Activated naive CD4-positive, alpha-beta T cell treated with Interleukin-2 at 50 U/mL for 16 hours (primary cell): Measurements from ENCODE around the gene ACTL8.
"Not testable (repeated sequence)": the region's sequence is repeated elsewhere in the genome, so short reads cannot be mapped to it uniquely, and the experiment has no call there.

Source experiments
- DNase-seq: peaks from one replicate; pipeline ENCODE4 v3.0.0-alpha.2; 2020

ACTL8 gene

DNA sequence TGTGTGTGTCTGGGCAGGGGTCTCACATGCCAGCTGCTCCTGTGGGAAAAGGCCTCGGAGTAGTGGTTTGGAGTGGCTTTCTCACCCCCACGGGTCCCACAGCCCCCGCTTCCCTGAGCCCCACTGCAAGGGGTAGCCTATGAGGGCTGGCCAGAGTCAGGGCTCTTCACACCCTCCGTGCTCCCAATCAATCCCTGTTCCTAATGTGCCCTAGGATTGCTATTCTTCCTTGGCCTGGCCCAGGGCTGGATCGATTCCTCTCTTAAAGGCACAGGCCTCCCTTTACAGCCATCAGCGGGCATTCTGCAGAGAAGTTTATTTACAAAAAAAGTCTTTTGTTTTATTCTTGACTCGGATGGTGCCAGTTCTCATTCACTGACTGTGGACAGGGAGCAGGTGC is 19.3 kb upstream of the ACTL8 start:
- no peak for DNase-seq

DNA sequence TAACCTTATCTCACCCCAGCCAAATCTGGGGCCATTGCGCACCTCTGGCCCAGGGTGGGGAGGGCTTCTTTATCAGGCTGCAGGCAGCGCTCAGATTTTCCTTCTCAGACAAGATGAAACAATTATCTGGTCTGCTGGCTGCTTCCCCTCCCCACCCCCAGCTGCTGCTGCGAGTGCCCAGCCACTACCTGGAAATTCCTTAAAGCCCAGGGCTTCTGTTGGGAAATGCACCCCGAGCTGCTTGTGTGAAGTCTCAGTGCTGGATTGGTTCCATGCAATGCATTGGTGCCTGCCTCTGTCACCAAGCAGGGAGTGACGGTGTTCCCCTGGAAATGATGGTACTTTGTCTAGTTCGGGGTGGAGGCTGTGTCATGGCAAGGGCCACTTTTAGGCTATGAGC is 18.5 kb upstream of the ACTL8 start:
- DNase-seq, result no peak

DNA sequence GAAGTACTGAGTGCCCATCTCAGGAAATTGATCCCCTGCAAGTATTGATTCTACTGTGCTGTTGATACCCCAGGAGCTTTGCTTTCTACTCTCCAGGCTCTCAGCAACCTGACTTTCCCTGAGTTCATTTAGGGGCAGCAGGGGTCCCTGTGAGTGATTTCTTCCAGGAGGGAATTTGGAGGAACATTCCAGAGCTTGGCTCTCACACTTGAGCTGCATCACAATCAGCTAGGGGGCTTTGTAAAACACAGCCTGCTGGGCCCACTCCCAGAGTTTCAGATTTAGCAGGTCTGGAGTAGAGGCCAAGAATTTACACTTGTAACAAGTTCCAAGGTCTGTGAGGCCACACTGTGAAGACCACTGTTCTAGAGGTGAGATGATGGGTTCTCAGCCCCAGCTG is 16.1 kb upstream of the ACTL8 start:
- DNase-seq, result no peak

DNA sequence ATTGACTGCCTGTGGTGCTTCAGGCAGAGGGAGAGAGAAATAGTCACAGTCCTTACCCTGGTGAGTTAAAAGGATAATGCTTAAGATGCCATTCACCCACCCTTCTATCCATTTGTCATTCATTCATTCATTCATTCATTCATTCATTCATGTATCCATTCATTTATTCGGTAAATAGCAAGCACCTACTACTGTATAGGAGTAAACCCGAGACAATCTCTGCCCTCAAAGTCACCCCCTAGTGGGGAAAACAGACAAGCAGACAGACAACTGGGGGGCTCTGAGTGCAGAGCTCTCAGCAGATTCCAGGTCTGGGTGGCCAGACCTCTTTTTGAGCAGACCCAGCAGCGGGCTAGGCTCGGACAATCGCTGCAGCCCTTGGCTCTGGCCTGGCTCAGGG is 14.1 kb upstream of the ACTL8 start:
- DNase-seq, result no peak

DNA sequence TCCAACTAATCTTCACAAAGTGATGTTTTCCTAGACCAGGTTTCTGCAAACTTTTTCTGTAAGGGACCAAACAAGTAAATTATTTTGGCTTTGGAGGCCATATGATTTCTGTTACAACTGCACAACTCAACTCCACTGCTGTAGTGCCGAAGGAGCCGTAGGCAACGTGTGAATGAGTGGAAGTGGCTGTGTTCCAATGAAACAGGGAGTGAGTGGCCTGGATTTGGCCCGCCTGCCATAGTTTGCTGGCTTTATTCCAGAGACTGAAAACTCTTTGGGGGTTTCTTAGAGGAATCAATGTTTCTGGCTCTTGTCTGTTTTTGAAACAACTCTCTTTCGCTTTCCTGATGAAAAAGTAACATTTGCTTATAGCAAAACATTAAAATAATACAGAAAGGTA is 12.6 kb upstream of the ACTL8 start:
- DNase-seq, result no peak

DNA sequence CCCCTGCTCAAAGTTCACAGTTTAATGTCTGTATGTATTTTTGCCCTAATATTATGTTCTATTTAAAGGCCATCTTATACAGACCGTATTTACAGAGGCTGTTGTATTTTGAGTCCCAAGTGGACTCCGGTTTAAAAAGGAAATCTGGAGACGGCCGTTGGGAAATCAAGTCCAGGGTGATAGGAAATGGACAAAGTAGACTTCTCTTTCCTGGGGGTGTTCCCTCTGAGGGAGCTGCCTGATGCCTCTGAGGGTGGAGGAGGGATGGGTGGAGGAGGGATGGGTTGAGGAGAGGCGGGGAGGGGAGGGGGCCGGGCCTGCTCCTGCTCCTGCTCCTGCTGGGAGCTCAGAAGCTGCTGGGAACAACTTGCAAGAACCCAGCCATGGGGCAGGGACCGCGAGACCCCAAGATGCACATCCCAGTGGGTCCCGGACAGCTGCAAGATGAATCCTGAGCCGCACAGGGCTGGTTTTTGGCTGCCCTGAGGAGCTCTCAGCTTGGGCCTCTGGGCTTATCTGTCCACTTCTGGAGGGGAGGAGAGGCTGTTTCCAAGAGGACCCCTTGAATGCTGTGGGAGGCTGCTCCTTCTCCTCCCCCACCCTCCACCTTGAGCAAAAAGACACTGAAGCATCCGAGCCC is 12.0 kb upstream of the ACTL8 start:
- DNase-seq, result no peak

DNA sequence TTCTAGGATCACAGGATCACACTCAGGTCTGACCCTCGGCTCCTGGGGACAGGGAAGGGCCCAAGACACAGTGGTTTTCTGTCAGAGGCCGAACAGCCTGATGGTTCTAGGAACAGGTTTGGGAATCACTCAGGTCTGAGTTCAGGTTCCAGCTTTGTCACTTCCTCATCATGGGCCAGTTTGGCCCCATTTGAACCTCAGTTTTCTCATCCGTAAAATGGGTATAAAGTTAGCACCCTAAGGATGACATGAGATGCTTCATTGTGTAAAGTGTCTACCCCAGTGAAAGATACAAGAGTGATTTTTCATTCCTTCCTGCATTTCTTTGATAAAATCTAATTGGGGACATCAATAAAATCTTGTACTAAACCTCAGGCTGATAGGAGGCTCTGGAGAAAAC is 11.2 kb upstream of the ACTL8 start:
- DNase-seq, result no peak

DNA sequence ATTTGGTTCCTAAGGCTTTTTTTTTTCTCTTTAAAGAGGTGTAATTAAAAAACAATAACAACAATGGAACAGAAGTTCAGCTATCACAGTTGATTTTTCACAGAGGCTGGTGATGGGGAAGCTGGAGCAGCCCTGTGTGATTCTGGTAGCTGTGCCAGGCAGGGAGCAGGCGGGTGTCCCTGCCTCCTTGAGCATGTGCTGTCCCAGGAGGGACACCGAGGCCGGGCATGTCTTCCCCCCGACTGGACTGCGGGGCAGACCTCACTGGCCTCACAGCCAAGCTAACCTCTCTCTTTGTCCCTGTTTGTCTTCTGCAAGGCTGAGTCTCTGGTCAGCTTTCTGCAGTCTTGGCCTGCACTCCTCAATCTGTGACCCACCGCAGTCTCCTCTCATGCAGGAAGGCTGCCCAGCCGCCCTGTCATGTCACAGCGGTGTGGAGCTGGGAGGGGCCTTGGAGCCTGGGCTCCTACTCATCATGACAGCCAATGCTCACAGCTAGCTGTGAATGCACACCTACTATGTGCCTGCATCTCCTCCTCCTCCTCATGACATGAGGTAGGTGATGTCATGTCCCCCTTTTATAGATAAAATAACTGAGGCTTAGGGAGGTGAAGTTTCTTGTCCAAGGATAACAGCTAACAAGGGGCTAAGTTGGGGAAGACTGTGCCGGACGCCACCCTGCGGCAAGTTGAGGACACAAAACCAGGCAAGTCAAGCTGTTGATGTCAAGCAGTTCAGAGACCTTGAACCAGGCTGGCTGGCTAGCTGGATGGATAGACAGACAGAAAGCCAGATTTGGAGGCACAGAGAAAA is 10.3 kb upstream of the ACTL8 start:
- no peak for DNase-seq

DNA sequence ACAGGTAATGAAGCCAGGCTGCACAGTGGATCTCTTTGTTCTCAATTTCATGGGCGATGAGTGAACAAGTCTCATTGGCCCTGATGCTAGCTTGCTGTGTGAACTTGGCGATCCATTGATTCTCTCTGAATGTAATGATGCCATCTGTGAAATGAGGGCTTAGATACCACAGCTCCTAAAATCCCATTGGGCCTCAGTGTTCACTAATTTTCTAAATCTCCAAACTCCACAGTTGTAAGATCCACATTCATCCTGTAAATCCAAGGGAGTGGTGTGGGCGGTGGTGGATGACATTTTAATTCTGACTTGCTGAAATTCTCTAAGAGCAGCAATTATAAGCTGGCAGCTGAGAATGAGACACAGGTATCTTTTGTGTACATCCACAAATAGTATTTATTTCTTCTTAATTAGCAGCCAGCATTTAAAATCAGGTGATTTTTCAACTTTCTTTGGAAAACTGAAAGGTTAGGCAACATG is 9.6 kb upstream of the ACTL8 start:
- no peak for DNase-seq

DNA sequence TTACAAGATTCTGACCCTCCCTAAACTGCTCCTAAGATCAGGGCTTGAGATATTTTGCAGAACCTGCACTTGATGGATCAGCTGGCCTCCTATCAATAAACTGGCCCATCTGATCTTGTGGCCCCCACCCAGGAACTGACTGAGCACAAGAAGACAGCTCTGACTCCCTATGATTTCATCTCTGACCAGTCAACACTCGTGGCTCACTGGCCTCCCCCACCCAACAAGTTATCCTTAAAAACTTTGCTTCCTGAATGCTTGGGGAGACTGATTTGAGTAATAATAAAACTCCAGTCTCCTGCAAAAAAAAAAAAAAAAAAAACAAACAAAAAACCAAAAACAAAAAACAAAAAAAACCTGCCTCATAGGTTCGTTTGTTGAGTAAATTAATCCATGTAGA is 8.9 kb upstream of the ACTL8 start:
- not testable (repeated sequence) for DNase-seq

DNA sequence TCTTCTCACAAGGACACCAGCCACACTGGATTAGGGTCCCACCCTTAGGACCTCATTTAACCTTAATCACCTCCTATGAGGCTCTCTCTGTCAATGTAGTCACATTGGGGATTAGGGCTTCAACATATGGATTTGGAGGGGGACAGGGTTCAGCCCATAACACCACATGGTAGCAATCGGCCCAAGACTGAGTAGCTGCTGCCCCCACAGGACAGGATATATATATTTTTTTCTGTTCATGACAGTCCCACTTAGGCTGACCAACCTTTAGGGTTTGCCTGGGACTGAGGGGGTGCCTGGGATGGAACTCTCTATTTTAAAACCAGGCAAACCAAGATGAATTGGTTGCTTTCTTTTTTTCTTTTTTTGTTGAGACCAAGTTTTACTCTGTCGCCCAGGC is 8.2 kb upstream of the ACTL8 start:
- DNase-seq, result no peak

DNA sequence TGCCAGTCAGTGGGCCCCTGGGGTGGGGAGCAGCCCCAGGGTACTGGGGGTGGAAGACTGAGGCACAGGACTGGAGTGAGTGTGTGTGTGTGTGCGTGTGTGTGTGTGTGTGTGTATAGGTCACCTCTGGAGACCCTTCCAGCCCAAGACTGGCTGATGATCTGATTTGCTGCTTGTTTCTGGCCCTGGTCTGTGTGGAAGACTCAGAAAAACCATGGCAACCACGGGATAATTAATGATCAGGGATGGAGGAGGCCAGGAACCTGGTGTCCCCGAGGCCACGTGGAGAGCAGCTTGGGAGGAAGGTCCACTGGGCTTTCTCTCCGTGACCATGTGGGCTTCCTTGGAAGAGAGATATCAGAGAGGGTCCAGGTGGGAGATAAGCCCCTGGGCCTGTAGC is 4.8 kb upstream of the ACTL8 start:
- DNase-seq, result no peak

DNA sequence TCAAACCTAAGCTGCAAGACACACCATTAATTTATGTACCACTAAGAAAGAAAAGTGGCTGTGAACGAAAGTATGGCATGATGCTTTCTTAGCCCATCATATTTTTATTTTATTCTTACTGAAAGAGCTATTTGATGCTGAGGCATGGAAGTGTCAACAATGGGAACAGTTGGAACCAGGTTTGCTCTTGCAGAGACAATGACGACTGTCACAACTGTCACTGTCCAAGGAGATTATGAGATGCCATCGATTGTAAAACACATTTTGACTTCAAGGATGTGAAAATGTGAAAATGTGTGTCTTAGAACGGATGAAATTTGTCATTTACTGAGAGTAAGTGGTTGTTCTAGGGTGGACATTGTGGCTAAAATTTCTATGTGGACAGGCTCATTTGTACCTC is 2.8 kb upstream of the ACTL8 start:
- no peak for DNase-seq

DNA sequence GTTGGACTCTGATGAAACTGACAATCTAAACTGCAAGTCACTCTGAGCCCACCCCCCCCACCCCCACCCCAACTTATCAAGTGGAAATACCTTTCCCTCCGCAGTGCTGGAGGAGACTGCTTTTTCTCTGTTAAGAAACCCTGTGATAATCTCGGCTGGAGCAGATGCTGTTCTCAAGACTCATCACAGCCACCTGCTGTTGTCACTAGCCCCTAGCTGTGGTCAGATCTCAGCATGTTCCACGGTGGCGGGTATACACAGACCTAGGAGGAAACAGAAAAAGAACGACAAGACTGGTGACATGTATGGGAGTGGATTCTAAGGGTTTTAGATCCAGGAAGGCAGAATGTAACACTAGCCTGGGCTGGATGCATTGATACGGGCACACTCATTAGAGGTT is 2.3 kb downstream of the ACTL8 start:
- DNase-seq, result no peak

DNA sequence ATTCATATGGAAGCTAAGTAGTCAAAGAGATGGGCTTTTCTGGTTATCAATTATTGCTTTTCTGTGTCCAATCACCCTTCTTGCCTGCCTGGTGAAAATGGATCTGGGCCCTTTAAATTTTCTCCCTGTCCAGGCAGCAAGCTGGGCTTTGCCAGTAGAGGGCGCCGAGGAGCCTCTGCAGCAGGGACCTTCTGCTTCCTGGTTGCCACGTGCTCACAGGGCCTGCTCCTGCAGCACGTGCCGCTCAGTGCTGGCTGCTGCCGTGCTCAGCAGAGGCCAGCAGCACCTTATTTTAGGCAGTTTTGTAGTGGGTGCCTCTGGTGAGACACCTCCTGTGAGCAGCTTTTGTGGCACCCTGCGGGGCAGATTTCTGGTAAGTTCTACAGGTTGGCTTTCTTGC is 4.0 kb downstream of the ACTL8 start:
- DNase-seq, result no peak

DNA sequence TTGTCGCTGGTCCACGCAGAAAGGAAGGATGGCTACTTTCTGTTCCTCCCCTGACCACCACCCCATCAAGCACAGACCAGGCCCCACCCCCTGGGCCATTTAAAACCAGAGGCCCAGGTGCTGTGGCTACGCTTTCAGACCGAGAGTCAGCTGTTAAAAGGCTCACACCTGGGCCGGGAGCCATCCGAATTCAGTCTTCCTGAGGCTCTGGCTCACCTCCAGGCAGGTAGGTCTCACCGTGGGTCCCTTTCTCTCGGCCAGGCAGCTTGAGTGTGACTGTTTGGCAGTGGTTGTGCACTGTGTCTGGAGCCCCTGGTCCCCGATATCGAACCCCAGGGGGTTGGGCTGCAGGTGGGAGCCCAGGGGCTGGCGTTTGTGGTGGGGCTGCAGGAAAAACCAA is 7.2 kb downstream of the ACTL8 start:
- no peak for DNase-seq

DNA sequence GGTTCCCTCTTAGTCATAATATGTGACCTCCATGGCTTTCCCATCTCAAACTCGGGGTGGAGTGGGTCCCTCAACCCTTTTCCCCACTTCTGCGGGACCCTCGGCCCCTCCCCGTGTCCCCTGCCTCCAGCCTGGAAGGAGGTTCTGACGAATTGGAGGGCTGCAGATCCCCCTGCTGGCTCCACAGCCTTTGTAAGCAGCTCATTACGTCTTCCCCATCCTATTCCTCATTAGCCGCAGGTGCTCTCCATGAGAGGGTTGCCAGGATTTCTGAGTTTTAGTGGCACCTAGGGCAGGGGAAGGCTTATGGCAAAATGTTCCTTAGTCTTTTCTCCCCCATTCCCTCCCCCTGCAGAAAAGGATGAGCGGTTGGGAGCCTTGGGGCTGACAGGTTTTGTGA is 8.3 kb downstream of the ACTL8 start:
- DNase-seq, result no peak

DNA sequence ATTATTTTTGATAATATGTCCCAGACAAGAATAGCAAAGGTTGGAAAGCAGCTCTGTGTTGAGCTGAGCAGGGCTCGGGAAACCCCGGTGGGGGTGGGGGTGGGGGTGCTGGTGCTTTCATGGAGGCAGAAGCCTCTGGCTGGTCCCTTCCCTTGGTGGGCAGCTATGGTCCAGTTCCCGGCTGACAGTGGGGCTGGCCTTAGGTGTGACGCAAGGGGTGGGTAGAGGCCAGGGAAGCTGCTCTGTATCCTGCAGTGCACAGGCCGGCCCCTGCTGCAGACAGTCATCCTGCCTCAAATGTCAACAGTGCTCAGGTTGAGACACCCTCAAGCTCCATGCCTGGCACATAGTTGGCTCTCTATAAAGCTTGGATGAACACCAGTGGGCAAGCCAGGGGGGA is 8.9 kb downstream of the ACTL8 start:
- no peak for DNase-seq

DNA sequence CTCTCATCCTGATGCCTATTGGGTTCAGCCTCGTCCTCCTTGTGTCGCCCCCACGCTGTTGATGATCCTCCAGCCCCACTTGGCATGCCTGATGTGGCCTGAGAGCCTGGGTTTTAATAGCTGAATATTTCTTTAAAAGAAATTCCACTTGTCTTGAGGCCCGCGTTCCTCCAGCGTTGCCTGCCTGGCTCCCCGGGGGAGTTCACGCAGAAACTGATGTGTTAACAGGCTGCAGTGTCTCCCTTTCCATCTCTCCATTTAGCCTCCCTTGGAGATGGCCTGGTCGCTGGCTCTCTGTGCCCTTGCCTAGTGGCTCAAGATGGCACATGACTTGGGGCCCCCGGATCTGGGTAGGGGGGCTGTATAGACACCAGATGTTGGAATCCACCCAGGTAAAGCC is 9.5 kb downstream of the ACTL8 start:
- no peak for DNase-seq

DNA sequence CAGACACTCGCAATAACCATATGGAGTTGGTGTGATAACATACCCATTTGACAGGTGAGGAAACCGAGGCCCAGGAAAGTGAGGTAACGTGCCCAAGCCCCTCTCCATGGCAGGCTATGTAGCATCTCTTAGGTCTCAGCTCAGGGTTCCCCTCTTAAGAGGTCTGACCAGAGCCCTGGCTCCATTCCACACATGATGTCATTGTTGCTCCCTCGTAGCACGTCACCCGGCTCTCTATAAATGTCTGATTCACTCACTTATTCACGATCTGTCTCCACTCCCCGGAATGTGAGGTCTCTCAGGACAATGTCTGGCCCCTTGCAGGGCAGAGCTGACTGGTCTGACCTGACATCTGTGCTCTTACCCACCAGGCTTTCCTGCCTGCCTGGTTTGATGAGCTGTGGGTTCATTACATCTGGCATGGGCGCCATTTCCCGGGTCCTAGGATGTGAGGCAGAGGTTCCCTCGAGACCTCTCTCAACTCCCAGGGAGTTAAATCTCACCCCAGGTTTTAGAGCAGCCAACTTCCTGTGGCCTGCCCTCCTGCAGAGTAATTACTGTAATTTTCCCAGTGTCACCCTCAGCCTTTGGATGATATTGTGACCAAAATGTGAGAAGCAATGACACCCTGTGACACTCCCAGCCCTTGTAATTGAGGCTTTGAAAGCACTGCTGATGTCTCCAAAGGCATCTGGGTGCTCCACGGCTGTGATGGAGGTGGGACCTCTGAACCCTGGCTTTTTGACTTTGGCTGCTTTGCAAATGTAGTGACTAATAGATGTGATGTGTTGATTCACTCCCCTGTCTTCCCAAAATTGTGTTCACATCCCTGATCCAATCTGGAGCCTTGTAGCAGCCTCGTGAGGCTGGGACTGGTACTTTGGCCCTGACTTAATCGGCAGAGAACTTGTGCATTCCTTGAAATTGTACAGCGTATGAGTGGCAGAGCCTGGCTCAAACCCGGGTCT is 10.6 kb downstream of the ACTL8 start:
- DNase-seq, result no peak

DNA sequence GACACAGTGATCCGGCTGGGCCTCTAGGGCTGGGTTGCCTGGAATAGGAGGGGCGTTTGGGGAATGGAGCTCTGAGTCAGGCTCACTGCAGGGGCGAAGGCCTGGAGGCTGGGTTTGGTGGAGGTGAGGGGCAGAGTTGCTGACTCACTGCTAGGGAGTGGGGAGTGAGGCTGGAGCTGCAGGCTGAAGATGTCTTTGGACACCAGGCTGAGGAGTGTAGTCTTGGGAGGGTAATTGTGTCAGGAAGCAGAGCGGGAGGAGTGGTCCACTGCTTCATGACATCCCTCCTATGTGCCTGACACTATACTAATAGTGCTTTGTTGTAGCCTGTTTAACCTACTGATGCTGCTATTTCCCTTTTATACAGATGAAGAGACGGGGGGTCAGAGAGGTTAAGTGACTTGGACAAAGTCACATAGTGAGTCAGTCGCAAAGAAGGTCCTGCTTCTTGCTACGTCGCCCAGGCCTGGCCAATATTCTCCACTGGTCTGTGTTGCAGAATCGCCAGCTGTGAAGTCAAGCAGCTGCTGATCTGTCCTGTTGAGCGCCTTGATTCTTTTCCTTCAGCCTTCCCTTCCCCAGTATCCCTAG is 13.6 kb downstream of the ACTL8 start:
- DNase-seq, result no peak

DNA sequence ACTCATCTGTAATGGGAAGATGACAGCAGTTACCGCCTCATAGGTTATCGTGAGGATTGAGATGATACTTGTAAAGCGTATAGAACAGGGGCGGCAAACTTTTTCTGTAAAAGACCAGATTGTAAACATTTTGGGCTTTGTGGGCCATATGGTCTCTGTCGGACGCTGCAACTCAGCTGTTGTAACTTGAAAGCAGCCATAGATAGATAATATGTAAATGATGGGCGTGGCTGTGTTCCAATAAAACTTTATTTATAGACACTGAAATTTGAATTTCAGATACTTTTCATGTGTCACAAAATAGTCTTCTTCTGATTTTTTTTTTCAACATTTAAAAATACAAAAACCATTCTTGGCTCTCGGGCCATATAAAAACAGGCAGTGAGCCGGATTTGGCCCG is 15.8 kb downstream of the ACTL8 start:
- DNase-seq, result no peak

DNA sequence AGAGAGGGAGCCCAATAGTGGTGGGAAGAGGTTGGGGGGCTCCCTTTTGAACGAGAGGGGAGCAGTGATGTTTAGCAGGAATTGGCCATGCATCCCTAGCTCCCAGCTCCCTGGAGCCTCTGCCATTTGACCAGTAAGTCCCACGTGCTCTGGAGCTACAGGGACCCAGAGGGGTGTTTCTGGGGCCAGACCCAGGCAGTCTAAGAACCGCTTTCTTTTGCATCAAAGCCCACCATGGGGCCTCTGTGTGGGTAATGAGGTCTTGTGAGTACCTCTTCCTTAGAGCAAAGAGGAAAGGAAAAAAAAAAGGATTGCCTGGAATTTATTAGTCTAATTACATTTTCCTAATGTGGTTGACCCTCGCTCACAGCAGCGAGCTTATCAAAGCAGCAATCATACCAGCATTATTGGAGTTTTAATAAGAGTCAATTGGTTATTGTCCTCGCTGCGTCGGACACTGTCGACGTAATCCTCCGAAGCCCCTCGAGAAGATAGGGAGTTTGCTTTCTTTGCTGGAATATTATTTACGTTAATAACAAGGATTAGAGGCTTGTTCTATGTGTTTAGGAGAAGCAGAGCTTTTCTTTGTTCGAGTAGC is 17.6 kb downstream of the ACTL8 start:
- no peak for DNase-seq
